Keratinocyte (primary cell): ENCODE results near the gene CAMKK2.

Experiments used
- CTCF ChIP-seq, 3 experiments: IDR thresholded peaks in 1 of 3; conservative IDR thresholded peaks in 1 of 3; optimal IDR thresholded peaks in 1 of 3; 2 replicates in 2 of 3; 3 replicates in 1 of 3; pipeline versions ENCODE3 to v1.5.1; 2011; ENCODE audit warnings: low read length in 3 of 3, mild to moderate bottlenecking in 3 of 3, moderate library complexity in 2 of 3, control low read depth in 1 of 3, inconsistent platforms in 1 of 3; ENCODE audit not compliant: insufficient read depth in 2 of 3; ENCODE audit errors: extremely low read depth in 1 of 3
- EZH2 ChIP-seq: IDR thresholded peaks from one replicate; pipeline ENCODE4 v1.6.1; 2012; ENCODE audit warnings: inconsistent platforms, mild to moderate bottlenecking, low read length, moderate library complexity

GRCh38 chr12:121255433-121255832 is 41.1 kb downstream of the CAMKK2 start:
- TF ChIP-seq CTCF (optimal IDR thresholded peaks at IDR 0.05 in 1 of 3, IDR thresholded peaks at IDR 0.05 in 1 of 3, conservative IDR thresholded peaks at IDR 0.05 in 1 of 3; ENCODE audit: extremely low read depth in 1 of 3, insufficient read depth in 2 of 3, low read length in 3 of 3) (no peak), EZH2 (no peak)
